Activated CD4-positive, alpha-beta T cell treated with anti-CD3 and anti-CD28 coated beads for 4 hours (primary cell): ENCODE results near the gene AGFG2.
"Not testable (repeated sequence)": the region's sequence is repeated elsewhere in the genome, so short reads cannot be mapped to it uniquely, and the experiment has no call there.

ENCODE experiments used
- DNase-seq, 2 donors: peaks; one replicate each; pipeline ENCODE4 v3.0.0-alpha.2; 2020

The AGFG2 gene

DNA sequence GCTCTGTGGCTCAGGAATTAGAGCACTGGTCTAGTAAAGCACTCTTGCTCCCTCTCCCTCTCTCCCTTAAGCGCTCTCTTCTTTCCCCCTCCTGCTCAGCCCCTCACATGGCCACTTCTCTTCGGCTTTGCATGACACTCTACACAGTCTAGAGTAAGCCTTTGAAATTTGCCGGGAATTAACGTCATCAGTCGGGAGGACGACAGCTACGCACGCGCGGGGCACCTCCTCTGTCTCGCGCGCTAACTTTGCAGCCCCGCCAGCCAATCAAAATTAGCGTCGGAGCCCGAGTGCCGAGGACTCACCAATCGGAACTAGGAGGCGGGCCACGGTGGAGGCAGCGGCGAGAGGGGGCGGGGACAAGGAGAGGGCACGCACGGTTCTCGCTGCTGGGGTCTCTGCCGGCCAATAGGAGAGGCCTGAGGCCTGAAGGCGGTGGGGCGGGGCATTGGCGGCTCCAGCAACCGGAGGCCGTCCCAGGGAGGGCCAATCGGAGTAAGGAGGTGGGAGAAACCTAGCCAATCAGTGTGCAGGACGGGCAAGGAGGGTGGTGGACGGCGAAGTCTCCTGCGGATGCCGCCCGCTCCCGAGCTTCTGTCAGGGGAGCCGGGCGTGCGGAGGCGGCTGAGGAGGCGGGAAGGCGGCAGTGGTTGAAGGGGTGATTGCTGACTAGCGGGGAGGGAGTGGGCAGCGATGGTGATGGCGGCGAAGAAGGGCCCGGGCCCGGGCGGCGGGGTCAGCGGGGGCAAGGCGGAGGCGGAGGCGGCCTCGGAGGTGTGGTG, at the start of gene AGFG2:
Gene AGFG2 (plus strand): TSS at position 550 of the 782 bp plus-strand sequence. CDS start 144 bp downstream, at position 694.
- peak; percentile 100 for DNase-seq

- no peak for DNase-seq
Observed at GRCh38 chr7:100489824-100490223, 49.2 kb upstream of the AGFG2 start.

DNA sequence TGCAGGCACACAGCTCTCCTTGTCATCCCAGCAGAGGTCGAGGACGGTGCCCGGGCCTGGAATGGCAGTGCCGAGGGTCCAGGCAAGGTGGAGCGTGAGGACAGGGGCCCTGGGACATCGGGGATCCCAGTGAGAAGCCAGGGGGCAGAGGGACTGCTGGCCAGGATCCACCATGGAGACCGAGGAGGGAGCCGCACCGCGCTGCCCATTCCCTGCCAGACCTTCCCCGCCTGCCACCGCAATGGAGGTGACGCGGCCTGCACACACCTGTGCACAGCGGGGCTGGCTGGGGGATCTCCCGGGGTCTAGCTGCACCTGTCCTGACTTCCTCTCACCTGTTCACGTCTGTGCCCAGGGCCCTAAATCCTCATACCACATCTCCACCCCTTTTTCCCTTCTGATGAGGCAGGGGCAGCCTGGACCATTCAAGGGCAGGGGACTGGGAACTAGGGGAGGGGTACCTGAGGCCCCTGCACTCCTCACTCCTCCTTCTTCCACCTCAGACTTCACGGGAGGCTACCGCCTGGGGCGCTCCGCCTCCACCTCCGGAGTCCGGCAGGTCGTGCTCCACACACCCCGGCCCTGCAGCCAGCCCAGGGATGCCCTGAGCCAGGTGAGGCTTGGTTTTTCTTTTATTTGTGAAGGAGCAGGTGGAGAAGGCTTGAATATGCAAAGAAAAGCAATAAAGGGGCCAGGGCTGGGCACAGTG, 48.4 kb upstream of the AGFG2 start:
- no peak for DNase-seq

GRCh38 chr7:100491192-100491578, 47.8 kb upstream of the AGFG2 start:
- DNase-seq, result no peak

GRCh38 chr7:100492738-100493475, 46.1 kb upstream of the AGFG2 start:
- DNase-seq, result no peak

GRCh38 chr7:100493476-100494264, 45.3 kb upstream of the AGFG2 start:
- peak; percentile 50 to 57 for DNase-seq

- DNase-seq, result no peak
Observed at GRCh38 chr7:100496509-100496908, 42.5 kb upstream of the AGFG2 start.

- not testable (repeated sequence) for DNase-seq
Observed at GRCh38 chr7:100500743-100501142, 38.3 kb upstream of the AGFG2 start.

- DNase-seq, result not testable (repeated sequence)
Observed at GRCh38 chr7:100504031-100504430, 35.0 kb upstream of the AGFG2 start.

DNA sequence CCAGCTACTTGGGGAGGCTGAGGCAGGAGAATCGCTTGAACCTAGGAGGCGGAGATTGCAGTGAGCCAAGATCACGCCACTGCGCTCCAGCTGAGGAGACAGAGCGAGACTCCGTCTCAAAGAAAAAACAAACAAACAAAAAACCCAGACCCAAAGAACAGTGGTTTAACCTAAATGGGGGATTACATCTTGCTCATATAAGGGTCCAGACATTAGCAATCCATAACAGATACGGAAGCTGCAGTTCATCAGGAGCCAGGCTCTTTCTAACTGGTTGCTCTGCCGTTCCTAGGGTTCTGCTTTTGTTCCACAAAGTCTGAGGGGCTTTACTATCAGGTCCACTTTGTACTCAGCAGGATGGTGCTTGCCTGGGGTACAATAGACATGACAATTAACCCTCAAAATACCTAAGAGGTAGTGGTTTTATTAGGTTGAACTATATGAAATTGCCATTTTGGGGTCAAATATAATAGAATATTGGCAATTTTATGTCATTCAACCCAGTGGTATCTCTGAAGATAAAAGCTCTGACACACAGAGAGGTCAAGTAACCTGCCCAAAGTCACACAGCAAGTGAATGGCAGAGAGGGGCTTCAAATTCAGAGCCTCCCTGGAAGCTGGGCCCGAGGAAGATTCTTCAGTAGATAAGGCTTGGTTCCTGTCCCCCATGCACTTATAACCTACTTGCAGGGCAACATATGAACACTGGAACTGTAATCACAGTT, 34.0 kb upstream of the AGFG2 start:
- DNase-seq, result no peak

GRCh38 chr7:100506356-100506923, 32.6 kb upstream of the AGFG2 start:
- DNase-seq, result no peak

GRCh38 chr7:100509231-100509630, 29.8 kb upstream of the AGFG2 start:
- no peak for DNase-seq

- no peak for DNase-seq
Observed at GRCh38 chr7:100510437-100511239, 28.4 kb upstream of the AGFG2 start.

- DNase-seq, result no peak
Observed at GRCh38 chr7:100513212-100513810, 25.7 kb upstream of the AGFG2 start.

GRCh38 chr7:100515072-100515532, 23.9 kb upstream of the AGFG2 start:
- DNase-seq, result no peak

- DNase-seq, result peak; percentile 8 to 33
Observed at GRCh38 chr7:100516135-100516812, 22.7 kb upstream of the AGFG2 start.

- no peak for DNase-seq
Observed at GRCh38 chr7:100517305-100517704, 21.7 kb upstream of the AGFG2 start.

DNA sequence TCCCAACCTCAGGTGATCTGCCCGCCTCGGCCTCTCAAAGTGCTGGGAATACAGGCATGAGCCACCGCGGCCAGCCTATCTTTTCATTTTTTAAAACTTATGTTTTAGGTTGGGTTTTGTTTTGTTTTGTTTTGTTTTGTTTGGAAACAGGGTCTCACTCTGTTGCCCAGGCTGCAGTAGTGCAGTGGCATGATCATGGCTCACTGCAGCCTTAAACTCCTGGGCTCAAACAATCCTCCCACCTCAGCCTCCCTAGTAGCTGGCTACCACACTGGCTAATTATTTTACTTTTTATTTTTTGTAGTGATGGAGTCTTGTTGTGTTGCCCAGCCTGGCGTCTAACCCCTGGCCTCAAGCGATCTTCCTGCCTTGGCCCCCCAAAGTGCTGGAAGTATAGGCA, 19.4 kb upstream of the AGFG2 start:
- DNase-seq, result no peak

DNA sequence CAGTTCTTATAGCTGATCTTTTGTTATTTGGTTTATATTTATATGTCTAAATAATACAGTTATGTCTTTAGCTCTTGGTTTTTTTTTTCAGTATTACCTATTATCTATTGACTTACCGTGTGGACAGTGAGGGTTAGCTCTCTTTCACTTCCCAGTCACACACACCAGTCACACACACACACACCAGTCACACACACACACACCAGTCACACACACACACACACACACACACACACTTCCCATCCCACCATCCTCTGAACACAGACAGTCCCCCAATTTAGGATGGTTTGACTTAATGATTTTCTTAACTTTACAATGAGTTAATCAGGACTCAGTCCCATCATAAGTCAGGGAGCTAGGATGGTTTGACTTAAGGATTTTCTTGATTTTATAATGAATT, 18.9 kb upstream of the AGFG2 start:
- DNase-seq, result no peak

DNA sequence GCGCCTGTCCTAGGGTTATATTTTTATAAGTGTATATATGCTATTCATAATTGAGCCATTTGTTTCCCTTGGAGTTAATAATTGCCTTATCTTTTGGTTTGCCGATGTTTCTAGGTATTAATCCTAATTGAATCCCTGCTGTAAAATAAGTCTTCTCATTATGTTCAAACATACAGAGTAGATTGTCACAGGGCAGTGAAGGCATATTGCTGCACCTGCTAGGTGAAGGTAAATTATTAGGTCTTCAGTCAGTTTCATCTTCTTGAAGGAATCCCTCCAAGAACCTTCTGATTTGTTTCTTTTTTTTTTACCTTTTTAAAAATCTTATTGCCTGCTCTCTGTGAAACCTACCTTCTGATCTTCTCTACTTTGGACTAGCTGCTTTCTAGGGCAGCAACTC, 17.9 kb upstream of the AGFG2 start:
- DNase-seq, result no peak
